Esophagus muscularis mucosa (tissue), 4 donors: ENCODE results near the gene EFHC2. TPM values are rescaled to one million over a fixed set of nuclear protein-coding genes. Genes with fewer than 3 reads are reported as not detected.
"Not testable (repeated sequence)": the region's sequence is repeated elsewhere in the genome, so short reads cannot be mapped to it uniquely, and the experiment has no call there.

Experiments
- DNase-seq: peaks from one replicate; pipeline ENCODE4 v3.0.0-alpha.2; 2017; ENCODE audit errors: extremely low spot score
- H3K27ac ChIP-seq, 4 donors: fragments of 200-600 bp; sonication (generic); replicated peaks in 1 of 4; 1 replicate in 3 of 4; 2 replicates in 1 of 4; pipeline ENCODE4 v1.5.1; 2016 to 2019; ENCODE audit warnings: mild to moderate bottlenecking in 1 of 4
- H3K27me3 ChIP-seq, 4 donors: fragments of 200-600 bp; sonication (generic); one replicate each; pipeline versions ENCODE4 v1.5.1 to v1.6.0; 2016 to 2019
- H3K36me3 ChIP-seq, 4 donors: fragments of 200-600 bp; sonication (generic); one replicate each; pipeline ENCODE4 v1.5.1; 2016 to 2019
- H3K4me1 ChIP-seq, 4 donors: fragments of 200-600 bp; sonication (generic); one replicate each; pipeline ENCODE4 v1.5.1; 2016 to 2019
- H3K4me3 ChIP-seq, 4 donors: fragments of 200-600 bp; sonication (generic); 1 replicate in 2 of 4; 2 replicates in 2 of 4; pipeline ENCODE4 v1.5.1; 2016 to 2019; ENCODE audit warnings: mild to moderate bottlenecking in 4 of 4, moderate library complexity in 1 of 4
- H3K9me3 ChIP-seq, 4 donors: fragments of 200-600 bp; sonication (generic); 1 replicate in 3 of 4; 2 replicates in 1 of 4; pipeline ENCODE4 v1.5.1; 2016 to 2019
- CTCF ChIP-seq, 3 experiments: fragments of 200-600 bp in 2 of 3; fragments of 450-650 bp in 1 of 3; sonication (generic) in 2 of 3; IDR thresholded peaks; one replicate each; pipeline ENCODE4 v1.5.1; 2017 to 2019; ENCODE audit warnings: antibody characterized with exemption in 3 of 3, mild to moderate bottlenecking in 2 of 3, moderate library complexity in 1 of 3
- EP300 ChIP-seq: sonication (generic); formaldehyde crosslinking; IDR thresholded peaks from one replicate; pipeline ENCODE4 v1.6.1; 2017; ENCODE audit warnings: antibody characterized with exemption
- POLR2A ChIP-seq: fragments of 450-650 bp; IDR thresholded peaks from one replicate; pipeline ENCODE4 v1.6.1; 2017; ENCODE audit warnings: antibody characterized with exemption, moderate library complexity, mild to moderate bottlenecking, low read depth
- POLR2AphosphoS5 ChIP-seq, 2 donors: sonication (generic); formaldehyde crosslinking; IDR thresholded peaks; one replicate each; pipeline ENCODE4 v1.6.1; 2017; ENCODE audit warnings: antibody characterized with exemption in 2 of 2
- WGBS: methylation state at CpG from one replicate; pipeline ENCODE4 v1.1.5; 2018; 5-methylcytosine and 5-hydroxymethylcytosine counted together
- intact Hi-C: fragments of 100-400 bp; cut with DNase I; formaldehyde crosslinking; loops from one replicate; pipeline ENCODE4 v1.15.1; 2023
- total RNA-seq, 4 donors: library from RNA; depleted of rRNA; stranded (reverse); fragments of >200 nt; gene quantifications; one replicate each; pipeline versions ENCODE4 v1.1.0 to v1.2.1, GENCODE V29; 2016

EFHC2 gene
- total RNA-seq, 4 donors from 2014 or later = 2.6 to 4.6 (median 3.1) TPM

DNA sequence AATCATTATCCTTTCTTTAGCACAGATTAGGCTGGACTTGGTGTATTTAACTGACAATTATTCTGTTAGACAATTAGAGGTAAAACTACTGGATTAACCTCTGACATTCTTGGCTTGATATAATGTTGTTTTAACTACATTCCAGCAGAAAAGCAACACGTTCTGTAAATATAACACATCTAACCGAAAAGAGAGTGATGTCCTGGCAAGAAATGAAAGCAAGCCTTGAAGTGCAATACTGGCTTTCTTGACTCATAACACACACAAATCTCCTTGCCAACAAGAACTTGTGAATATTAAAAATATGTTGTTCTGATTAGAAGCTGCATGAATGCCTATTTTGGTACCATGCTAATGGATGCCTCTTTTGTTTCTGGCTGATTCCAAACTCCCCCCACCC lies 76.4 kb downstream of the EFHC2 start:
- no peak for DNase-seq
- WGBS = 33% methylated on average over 2 of the region's 2 CpGs

DNA sequence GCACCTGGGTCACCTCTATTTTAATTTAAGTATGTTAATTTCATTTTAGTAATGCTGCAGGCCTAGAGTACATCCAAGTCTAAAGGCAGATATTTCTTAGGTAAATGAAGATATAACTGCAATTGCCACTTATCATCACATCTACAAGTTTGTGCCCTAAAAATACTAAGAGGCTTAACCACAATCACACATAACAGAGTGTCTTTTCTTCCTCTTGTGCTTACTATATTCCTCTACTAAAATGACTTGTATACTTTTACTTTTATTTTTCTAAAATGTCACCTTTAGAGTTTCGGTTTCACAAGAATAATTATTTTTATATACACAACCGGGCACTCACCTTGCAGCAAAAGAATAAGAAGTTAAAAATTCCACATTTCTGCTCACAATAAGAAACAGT lies 77.9 kb downstream of the EFHC2 start:
- TF ChIP-seq POLR2A (no peak), CTCF (IDR thresholded peaks at IDR 0.05) (no peak), EP300 (no peak)
- Histone ChIP-seq H3K36me3 (no peaks in the 10 kb centered on the region), H3K27ac (no peak overlapping the region), H3K4me1 (peaks cover 0 to 8% (median 0%) of the 10 kb centered on the region in 4 donors), H3K27me3 (no peaks in the 10 kb centered on the region), H3K9me3 (no peaks in the 10 kb centered on the region), H3K4me3 (no peak overlapping the region)
- intact Hi-C loops = no loop called here
- DNase-seq = no peak
- 84% methylated on average over 2 of the region's 2 CpGs for WGBS

More for the DNA sequence above, 76.4 kb downstream of the EFHC2 start:
- Histone ChIP-seq H3K4me3 (no peak overlapping the region), H3K9me3 (no peaks in the 10 kb centered on the region), H3K27ac (no peak overlapping the region), H3K36me3 (no peaks in the 10 kb centered on the region), H3K27me3 (no peaks in the 10 kb centered on the region), H3K4me1 (peaks cover 0 to 8% (median 0%) of the 10 kb centered on the region in 4 donors)
- TF ChIP-seq EP300 (no peak), CTCF (IDR thresholded peaks at IDR 0.05) (no peak), POLR2AphosphoS5 (IDR thresholded peaks at IDR 0.05) (no peak)
- intact Hi-C loops = no loop called here

DNA sequence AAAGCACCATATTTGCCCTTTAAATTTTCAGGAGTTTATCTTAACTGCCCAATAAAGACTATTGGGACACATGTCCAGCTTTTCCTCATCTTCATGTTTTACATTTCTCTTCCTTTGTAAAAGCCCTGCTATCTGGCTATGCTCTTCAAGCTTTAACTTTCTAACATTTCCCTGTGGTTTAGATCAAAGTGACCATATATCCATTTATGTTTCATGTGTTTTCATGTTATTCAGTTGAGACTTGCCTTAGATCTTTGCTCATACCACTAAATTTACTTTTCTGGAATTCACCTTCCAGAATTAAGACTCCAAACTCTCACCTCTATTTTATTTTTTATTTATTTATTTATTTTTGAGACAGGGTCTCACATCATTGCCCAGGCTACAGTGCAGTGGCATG lies 78.5 kb downstream of the EFHC2 start:
- H3K9me3 ChIP-seq = no peaks in the 10 kb centered on the region
- TF ChIP-seq CTCF (IDR thresholded peaks at IDR 0.05) (no peak), POLR2A (no peak), POLR2AphosphoS5 (IDR thresholded peaks at IDR 0.05) (no peak), EP300 (no peak)
- no peaks in the 10 kb centered on the region for H3K36me3 ChIP-seq
- H3K4me1 ChIP-seq = peaks cover 0 to 8% (median 0%) of the 10 kb centered on the region in 4 donors
- H3K27ac ChIP-seq = no peak overlapping the region
- H3K4me3 ChIP-seq = no peak overlapping the region
- DNase-seq = no peak
- H3K27me3 ChIP-seq = no peaks in the 10 kb centered on the region
- intact Hi-C loops = no loop called here

GRCh38 chrX:44261286-44261685 lies 82.2 kb downstream of the EFHC2 start:
- no peak for TF ChIP-seq EP300
- TF ChIP-seq CTCF (IDR thresholded peaks at IDR 0.05) = no peak
- no peak for TF ChIP-seq POLR2AphosphoS5 (IDR thresholded peaks at IDR 0.05)
- TF ChIP-seq POLR2A = no peak
- intact Hi-C loops = no loop called here
- Histone ChIP-seq H3K27me3 (no peaks in the 10 kb centered on the region), H3K4me3 (no peak overlapping the region), H3K36me3 (no peaks in the 10 kb centered on the region), H3K27ac (no peak overlapping the region), H3K4me1 (no peaks in the 10 kb centered on the region), H3K9me3 (no peaks in the 10 kb centered on the region)
- 87% methylated on average over 5 of the region's 5 CpGs for WGBS
- DNase-seq = no peak

DNA sequence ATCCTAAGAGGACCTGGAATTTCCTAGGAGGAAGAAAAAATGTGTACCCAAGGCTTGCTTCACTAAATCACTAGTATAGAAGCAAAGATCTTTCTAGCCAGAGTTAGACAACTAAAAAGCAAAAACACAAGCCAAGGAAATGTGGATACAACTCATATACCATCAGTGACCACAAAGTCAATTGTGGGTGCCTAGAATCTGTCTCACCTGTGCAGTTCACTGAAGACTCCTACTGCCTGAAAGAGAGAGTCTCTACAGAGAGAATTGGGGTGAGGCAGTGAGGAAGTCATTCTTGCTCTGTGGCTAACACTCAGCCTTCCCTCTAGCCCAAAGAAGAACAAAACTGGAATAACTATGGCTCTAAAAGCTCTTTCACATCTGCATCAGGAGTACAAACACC lies 82.9 kb downstream of the EFHC2 start:
- H3K9me3 ChIP-seq = no peaks in the 10 kb centered on the region
- no peak overlapping the region for H3K4me3 ChIP-seq
- no peaks in the 10 kb centered on the region for H3K4me1 ChIP-seq
- no peaks in the 10 kb centered on the region for H3K36me3 ChIP-seq
- H3K27ac ChIP-seq = no peak overlapping the region
- intact Hi-C loops = no loop called here
- no peak for DNase-seq
- TF ChIP-seq EP300 (no peak), POLR2A (no peak)
- H3K27me3 ChIP-seq = no peaks in the 10 kb centered on the region

GRCh38 chrX:44255742-44256141 lies 87.7 kb downstream of the EFHC2 start:
- H3K4me1 ChIP-seq = peaks cover 4 to 13% (median 11%) of the 10 kb centered on the region in 4 donors
- H3K27me3 ChIP-seq, H3K27ac ChIP-seq, H3K36me3 ChIP-seq, H3K4me3 ChIP-seq, H3K9me3 ChIP-seq, intact Hi-C loops, DNase-seq: not testable (repeated sequence)
- 90% methylated on average over 2 of the region's 2 CpGs for WGBS
